C4-2B (cell line): ENCODE results near the gene CACUL1.

Experiments
- ZFX ChIP-seq: fragments of 450-650 bp; IDR thresholded peaks from 2 replicates; pipeline ENCODE4 v1.6.1; 2017
- TF ChIP-seq, protein P1 (sequence below): fragments of 450-650 bp; conservative IDR thresholded peaks from 2 replicates; pipeline ENCODE4 v1.5.1; 2017; ENCODE audit warnings: mild to moderate bottlenecking

DNA sequence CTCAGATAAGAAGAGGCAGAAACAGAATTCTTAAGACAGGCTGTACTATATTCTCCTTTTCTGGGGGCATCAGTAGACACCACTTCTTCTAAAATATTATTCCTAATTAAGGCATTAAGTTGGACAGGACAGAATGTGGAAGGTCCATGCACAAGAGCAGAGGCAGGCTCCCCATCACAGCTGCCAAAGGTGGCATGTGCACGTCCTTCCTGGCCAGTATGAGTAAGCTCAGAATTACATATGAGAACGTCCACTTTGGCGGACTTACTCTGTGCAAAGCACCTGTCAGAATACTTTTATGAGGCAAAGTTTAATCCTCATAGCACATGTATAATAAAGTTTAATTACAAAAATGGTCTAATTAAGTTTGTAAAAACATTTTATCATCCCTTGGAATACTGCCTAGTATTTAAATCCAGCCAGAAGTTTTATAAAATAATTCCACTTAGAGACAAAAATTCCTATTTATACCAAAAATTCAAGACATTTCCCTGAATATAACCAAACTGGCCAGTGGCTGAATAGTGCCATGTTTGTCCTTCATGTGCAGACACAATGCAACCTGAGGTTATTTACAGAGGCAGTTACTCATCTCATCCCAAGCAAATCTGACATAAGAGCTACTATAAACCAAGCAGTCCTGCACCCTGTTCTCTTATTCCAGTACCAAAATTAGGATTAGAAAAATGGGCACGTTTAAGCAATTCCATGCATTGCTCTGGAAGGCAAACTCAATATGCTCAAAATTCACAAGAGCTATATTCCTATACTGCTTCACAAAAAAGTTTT is 65.5 kb downstream of the CACUL1 start:
- TF ChIP-seq, protein P1, sequence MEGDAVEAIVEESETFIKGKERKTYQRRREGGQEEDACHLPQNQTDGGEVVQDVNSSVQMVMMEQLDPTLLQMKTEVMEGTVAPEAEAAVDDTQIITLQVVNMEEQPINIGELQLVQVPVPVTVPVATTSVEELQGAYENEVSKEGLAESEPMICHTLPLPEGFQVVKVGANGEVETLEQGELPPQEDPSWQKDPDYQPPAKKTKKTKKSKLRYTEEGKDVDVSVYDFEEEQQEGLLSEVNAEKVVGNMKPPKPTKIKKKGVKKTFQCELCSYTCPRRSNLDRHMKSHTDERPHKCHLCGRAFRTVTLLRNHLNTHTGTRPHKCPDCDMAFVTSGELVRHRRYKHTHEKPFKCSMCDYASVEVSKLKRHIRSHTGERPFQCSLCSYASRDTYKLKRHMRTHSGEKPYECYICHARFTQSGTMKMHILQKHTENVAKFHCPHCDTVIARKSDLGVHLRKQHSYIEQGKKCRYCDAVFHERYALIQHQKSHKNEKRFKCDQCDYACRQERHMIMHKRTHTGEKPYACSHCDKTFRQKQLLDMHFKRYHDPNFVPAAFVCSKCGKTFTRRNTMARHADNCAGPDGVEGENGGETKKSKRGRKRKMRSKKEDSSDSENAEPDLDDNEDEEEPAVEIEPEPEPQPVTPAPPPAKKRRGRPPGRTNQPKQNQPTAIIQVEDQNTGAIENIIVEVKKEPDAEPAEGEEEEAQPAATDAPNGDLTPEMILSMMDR = no peak
- no peak for TF ChIP-seq ZFX
